Liver (tissue), 9 donors: ENCODE results near the gene ALKBH1. TPM values are rescaled to one million over a fixed set of nuclear protein-coding genes. Genes with fewer than 3 reads are reported as not detected.

Experiments
- DNase-seq: peaks from one replicate; pipeline ENCODE4 v3.0.0-alpha.2; 2017; ENCODE audit warnings: low spot score
- H3K27ac ChIP-seq, 2 donors: one replicate each; pipeline ENCODE4 v1.7.0; 2013; ENCODE audit warnings: inconsistent platforms in 2 of 2, low read length in 2 of 2, control low read depth in 1 of 2, low read depth in 1 of 2, mild to moderate bottlenecking in 1 of 2
- H3K27me3 ChIP-seq, 4 donors: one replicate each; pipeline versions ENCODE4 v1.6.1 to v1.7.0; 2013; ENCODE audit warnings: low read length in 3 of 4, inconsistent platforms in 1 of 4, mild to moderate bottlenecking in 1 of 4, moderate library complexity in 1 of 4; ENCODE audit not compliant: control insufficient read depth in 4 of 4, insufficient read depth in 4 of 4
- H3K36me3 ChIP-seq, 4 donors: one replicate each; pipeline versions ENCODE4 v1.6.1 to v1.7.0; 2013; ENCODE audit warnings: low read length in 3 of 4, mild to moderate bottlenecking in 3 of 4, low read depth in 1 of 4, moderate library complexity in 1 of 4; ENCODE audit not compliant: control insufficient read depth in 4 of 4, insufficient read depth in 3 of 4
- H3K4me1 ChIP-seq, 4 donors: one replicate each; pipeline versions ENCODE4 v1.6.1 to v1.7.0; 2013; ENCODE audit warnings: low read length in 3 of 4, mild to moderate bottlenecking in 3 of 4, moderate library complexity in 1 of 4; ENCODE audit not compliant: control insufficient read depth in 4 of 4, insufficient read depth in 4 of 4
- H3K4me3 ChIP-seq, 3 donors: one replicate each; pipeline versions ENCODE4 v1.6.1 to v1.7.0; 2013; ENCODE audit warnings: low read length in 3 of 3, control low read depth in 1 of 3, low read depth in 1 of 3, mild to moderate bottlenecking in 1 of 3
- H3K9ac ChIP-seq, 2 donors: one replicate each; pipeline ENCODE4 v1.7.0; 2013; ENCODE audit warnings: low read length in 2 of 2, mild to moderate bottlenecking in 2 of 2, moderate library complexity in 2 of 2, control low read depth in 1 of 2, low read depth in 1 of 2
- H3K9me3 ChIP-seq, 4 donors: one replicate each; pipeline versions ENCODE4 v1.6.1 to v1.7.0; 2013; ENCODE audit warnings: low read length in 3 of 4; ENCODE audit not compliant: control insufficient read depth in 4 of 4
- EGR1 ChIP-seq, 2 donors: IDR thresholded peaks; 2 replicates each; pipeline ENCODE4 v1.6.1; 2016 to 2018; ENCODE audit warnings: antibody characterized with exemption in 2 of 2, low read depth in 2 of 2
- FOXA1 ChIP-seq: IDR thresholded peaks from 2 replicates; pipeline ENCODE4 v1.6.1; 2016; ENCODE audit warnings: antibody characterized with exemption
- FOXA2 ChIP-seq: IDR thresholded peaks from 2 replicates; pipeline ENCODE4 v1.6.1; 2016; ENCODE audit warnings: antibody characterized with exemption
- GABPA ChIP-seq, 2 donors: IDR thresholded peaks in 1 of 2; conservative IDR thresholded peaks in 1 of 2; 2 replicates each; pipeline ENCODE4 v1.6.1; 2016; ENCODE audit warnings: antibody characterized with exemption in 2 of 2, mild to moderate bottlenecking in 1 of 2, moderate library complexity in 1 of 2
- HNF4A ChIP-seq, 2 donors: conservative IDR thresholded peaks; 2 replicates each; pipeline ENCODE4 v1.6.1; 2016; ENCODE audit warnings: antibody characterized with exemption in 2 of 2, mild to moderate bottlenecking in 2 of 2
- HNF4G ChIP-seq: IDR thresholded peaks from 2 replicates; pipeline ENCODE4 v1.6.1; 2016; ENCODE audit warnings: antibody characterized with exemption
- JUND ChIP-seq, 2 donors: IDR thresholded peaks; 2 replicates each; pipeline ENCODE4 v1.6.1; 2016; ENCODE audit warnings: antibody characterized with exemption in 2 of 2
- RAD21 ChIP-seq, 2 donors: IDR thresholded peaks; 2 replicates each; pipeline ENCODE4 v1.6.1; 2016; ENCODE audit warnings: antibody characterized with exemption in 2 of 2, mild to moderate bottlenecking in 2 of 2
- RXRA ChIP-seq, 2 donors: IDR thresholded peaks; 2 replicates each; pipeline ENCODE4 v1.6.1; 2017 to 2018; ENCODE audit warnings: antibody characterized with exemption in 2 of 2, mild to moderate bottlenecking in 1 of 2
- SP1 ChIP-seq: IDR thresholded peaks from 2 replicates; pipeline ENCODE4 v1.6.1; 2018; ENCODE audit warnings: antibody characterized with exemption, mild to moderate bottlenecking
- TAF1 ChIP-seq: conservative IDR thresholded peaks from 2 replicates; pipeline ENCODE4 v1.6.1; 2016; ENCODE audit warnings: antibody characterized with exemption, mild to moderate bottlenecking
- YY1 ChIP-seq: IDR thresholded peaks from 2 replicates; pipeline ENCODE4 v1.6.1; 2016; ENCODE audit warnings: antibody characterized with exemption, mild to moderate bottlenecking
- WGBS: extraction: QIAGEN DNeasy Blood & Tissue Kit; methylation state at CpG from one replicate; pipeline ENCODE4 v1.1.7; 2013; 5-methylcytosine and 5-hydroxymethylcytosine counted together
- polyA plus RNA-seq, 2 donors: library from polyadenylated mRNA; stranded (reverse) in 1 of 2; unstranded in 1 of 2; fragments of 200-250 nt in 1 of 2; fragments of >200 nt in 1 of 2; fragmentation: Nextera tagmentation in 1 of 2; extraction: Ambion mirVana in 1 of 2; gene quantifications; one replicate each; pipeline versions ENCODE4 v1.2.1 to v1.2.3, GENCODE V29; 2013 to 2015
- total RNA-seq, 2 donors: library from RNA; depleted of rRNA; stranded (reverse); fragments of >200 nt; gene quantifications; one replicate each; pipeline ENCODE4 v1.2.3, GENCODE V29; 2014
- TF ChIP-seq, protein P1 (sequence below): IDR thresholded peaks from 2 replicates; pipeline ENCODE4 v1.6.1; 2016; ENCODE audit warnings: antibody characterized with exemption
- TF ChIP-seq, protein P2 (sequence below): fragments of 150-350 bp; IDR thresholded peaks from 2 replicates; pipeline ENCODE4 v1.5.1; 2017; ENCODE audit warnings: improper control_type of control experiment, low read depth, low read length; ENCODE audit not compliant: missing input control
- TF ChIP-seq, protein P3 (sequence below): IDR thresholded peaks from 2 replicates; pipeline ENCODE4 v1.6.1; 2016; ENCODE audit warnings: antibody characterized with exemption, mild to moderate bottlenecking
- TF ChIP-seq, protein P4 (sequence below): IDR thresholded peaks from 2 replicates; pipeline ENCODE4 v1.6.1; 2016; ENCODE audit warnings: antibody characterized with exemption
- TF ChIP-seq, protein P5 (sequence below): IDR thresholded peaks from 2 replicates; pipeline ENCODE4 v1.6.1; 2016; ENCODE audit warnings: antibody characterized with exemption
- donor health status: healthy.
- donor health status: healthy.
- donor health status: healthy.
- donor health status: healthy.
- donor health status: healthy.

Gene ALKBH1
- total and polyA plus RNA-seq, 4 donors: 4.2 to 6.1 (median 5.0) TPM

DNA sequence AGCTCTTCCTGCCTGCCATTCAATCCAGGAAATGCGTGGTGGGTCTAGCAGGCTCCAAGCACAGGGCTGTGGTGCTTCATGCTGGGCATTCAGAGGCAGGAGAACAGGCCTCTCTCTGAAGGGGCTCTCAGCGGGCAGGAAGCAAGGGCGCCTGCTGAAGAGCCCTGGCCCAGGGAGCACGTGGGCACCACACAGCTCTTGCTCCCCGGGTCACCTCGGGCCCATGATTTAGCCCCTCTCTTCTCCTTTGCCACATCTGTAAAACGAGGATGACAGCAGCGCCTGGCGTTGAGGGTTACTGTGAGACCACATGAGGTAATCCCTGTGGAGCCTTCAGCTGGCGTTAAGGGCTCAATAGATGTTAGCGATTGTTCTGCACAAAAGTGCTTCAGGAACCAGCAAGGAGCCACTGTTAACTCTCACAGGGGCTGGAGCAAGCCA, 53.8 kb downstream of the ALKBH1 start:
- no peak for DNase-seq
- Histone ChIP-seq H3K36me3 (no peaks in the 10 kb centered on the region), H3K27ac (no peak overlapping the region), H3K9me3 (no peaks in the 10 kb centered on the region), H3K9ac (no peak overlapping the region), H3K4me1 (peaks cover 0 to 8% (median 2%) of the 10 kb centered on the region in 4 donors), H3K4me3 (no peak overlapping the region), H3K27me3 (no peaks in the 10 kb centered on the region)
- no peak for TF ChIP-seq SP1
- TF ChIP-seq EGR1 (IDR thresholded peaks at IDR 0.05; ENCODE audit: low read depth in 2 of 2): no peak
- TF ChIP-seq JUND (IDR thresholded peaks at IDR 0.05): no peak
- no peak for TF ChIP-seq YY1
- TF ChIP-seq, protein P1, sequence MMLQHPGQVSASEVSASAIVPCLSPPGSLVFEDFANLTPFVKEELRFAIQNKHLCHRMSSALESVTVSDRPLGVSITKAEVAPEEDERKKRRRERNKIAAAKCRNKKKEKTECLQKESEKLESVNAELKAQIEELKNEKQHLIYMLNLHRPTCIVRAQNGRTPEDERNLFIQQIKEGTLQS: no peak
- no peak for TF ChIP-seq HNF4G
- no peak for TF ChIP-seq GABPA (IDR thresholded peaks at IDR 0.05 in 1 of 2, conservative IDR thresholded peaks at IDR 0.05 in 1 of 2)
- TF ChIP-seq, protein P2, sequence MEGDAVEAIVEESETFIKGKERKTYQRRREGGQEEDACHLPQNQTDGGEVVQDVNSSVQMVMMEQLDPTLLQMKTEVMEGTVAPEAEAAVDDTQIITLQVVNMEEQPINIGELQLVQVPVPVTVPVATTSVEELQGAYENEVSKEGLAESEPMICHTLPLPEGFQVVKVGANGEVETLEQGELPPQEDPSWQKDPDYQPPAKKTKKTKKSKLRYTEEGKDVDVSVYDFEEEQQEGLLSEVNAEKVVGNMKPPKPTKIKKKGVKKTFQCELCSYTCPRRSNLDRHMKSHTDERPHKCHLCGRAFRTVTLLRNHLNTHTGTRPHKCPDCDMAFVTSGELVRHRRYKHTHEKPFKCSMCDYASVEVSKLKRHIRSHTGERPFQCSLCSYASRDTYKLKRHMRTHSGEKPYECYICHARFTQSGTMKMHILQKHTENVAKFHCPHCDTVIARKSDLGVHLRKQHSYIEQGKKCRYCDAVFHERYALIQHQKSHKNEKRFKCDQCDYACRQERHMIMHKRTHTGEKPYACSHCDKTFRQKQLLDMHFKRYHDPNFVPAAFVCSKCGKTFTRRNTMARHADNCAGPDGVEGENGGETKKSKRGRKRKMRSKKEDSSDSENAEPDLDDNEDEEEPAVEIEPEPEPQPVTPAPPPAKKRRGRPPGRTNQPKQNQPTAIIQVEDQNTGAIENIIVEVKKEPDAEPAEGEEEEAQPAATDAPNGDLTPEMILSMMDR: no peak
- TF ChIP-seq, protein P3, sequence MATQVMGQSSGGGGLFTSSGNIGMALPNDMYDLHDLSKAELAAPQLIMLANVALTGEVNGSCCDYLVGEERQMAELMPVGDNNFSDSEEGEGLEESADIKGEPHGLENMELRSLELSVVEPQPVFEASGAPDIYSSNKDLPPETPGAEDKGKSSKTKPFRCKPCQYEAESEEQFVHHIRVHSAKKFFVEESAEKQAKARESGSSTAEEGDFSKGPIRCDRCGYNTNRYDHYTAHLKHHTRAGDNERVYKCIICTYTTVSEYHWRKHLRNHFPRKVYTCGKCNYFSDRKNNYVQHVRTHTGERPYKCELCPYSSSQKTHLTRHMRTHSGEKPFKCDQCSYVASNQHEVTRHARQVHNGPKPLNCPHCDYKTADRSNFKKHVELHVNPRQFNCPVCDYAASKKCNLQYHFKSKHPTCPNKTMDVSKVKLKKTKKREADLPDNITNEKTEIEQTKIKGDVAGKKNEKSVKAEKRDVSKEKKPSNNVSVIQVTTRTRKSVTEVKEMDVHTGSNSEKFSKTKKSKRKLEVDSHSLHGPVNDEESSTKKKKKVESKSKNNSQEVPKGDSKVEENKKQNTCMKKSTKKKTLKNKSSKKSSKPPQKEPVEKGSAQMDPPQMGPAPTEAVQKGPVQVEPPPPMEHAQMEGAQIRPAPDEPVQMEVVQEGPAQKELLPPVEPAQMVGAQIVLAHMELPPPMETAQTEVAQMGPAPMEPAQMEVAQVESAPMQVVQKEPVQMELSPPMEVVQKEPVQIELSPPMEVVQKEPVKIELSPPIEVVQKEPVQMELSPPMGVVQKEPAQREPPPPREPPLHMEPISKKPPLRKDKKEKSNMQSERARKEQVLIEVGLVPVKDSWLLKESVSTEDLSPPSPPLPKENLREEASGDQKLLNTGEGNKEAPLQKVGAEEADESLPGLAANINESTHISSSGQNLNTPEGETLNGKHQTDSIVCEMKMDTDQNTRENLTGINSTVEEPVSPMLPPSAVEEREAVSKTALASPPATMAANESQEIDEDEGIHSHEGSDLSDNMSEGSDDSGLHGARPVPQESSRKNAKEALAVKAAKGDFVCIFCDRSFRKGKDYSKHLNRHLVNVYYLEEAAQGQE: no peak
- no peak for TF ChIP-seq RAD21 (IDR thresholded peaks at IDR 0.05)
- WGBS: 71% methylated on average over 11 of the region's 11 CpGs

DNA sequence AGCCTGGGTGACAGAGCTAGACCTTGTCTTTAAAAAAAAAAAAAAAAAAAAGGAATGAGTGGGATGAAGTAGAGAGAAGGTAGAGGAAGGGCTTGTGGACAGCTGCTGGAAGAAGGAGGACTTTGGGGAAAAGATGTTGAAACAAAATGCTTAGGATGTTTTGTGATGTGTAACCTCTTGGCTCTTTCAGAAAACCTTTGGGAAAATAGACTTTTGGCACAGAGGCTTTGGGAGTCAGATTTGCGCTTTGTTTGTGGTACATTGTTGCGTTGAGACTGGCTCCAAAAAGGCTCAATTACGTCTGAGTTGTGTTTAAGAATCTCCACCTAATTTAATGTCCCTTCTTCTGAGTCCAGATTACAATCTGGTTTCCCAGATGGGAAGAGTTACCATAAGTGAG, 58.5 kb downstream of the ALKBH1 start:
- 93% methylated on average over 3 of the region's 3 CpGs for WGBS
- Histone ChIP-seq H3K27me3 (no peaks in the 10 kb centered on the region), H3K4me1 (peaks cover 0 to 4% (median 0%) of the 10 kb centered on the region in 4 donors), H3K36me3 (no peaks in the 10 kb centered on the region), H3K27ac (no peak overlapping the region), H3K4me3 (no peak overlapping the region), H3K9ac (no peak overlapping the region), H3K9me3 (peaks cover 0 to 1% (median 0%) of the 10 kb centered on the region in 4 donors)
- DNase-seq: no peak
- TF ChIP-seq RXRA (IDR thresholded peaks at IDR 0.05) (no peak), JUND (IDR thresholded peaks at IDR 0.05) (no peak), GABPA (IDR thresholded peaks at IDR 0.05 in 1 of 2, conservative IDR thresholded peaks at IDR 0.05 in 1 of 2) (no peak), FOXA2 (no peak), HNF4A (conservative IDR thresholded peaks at IDR 0.05) (no peak), TAF1 (no peak), YY1 (no peak), SP1 (no peak), FOXA1 (no peak), EGR1 (IDR thresholded peaks at IDR 0.05; ENCODE audit: low read depth in 2 of 2) (no peak), RAD21 (IDR thresholded peaks at IDR 0.05) (no peak)
- TF ChIP-seq, protein P3: no peak
- TF ChIP-seq, protein P4, sequence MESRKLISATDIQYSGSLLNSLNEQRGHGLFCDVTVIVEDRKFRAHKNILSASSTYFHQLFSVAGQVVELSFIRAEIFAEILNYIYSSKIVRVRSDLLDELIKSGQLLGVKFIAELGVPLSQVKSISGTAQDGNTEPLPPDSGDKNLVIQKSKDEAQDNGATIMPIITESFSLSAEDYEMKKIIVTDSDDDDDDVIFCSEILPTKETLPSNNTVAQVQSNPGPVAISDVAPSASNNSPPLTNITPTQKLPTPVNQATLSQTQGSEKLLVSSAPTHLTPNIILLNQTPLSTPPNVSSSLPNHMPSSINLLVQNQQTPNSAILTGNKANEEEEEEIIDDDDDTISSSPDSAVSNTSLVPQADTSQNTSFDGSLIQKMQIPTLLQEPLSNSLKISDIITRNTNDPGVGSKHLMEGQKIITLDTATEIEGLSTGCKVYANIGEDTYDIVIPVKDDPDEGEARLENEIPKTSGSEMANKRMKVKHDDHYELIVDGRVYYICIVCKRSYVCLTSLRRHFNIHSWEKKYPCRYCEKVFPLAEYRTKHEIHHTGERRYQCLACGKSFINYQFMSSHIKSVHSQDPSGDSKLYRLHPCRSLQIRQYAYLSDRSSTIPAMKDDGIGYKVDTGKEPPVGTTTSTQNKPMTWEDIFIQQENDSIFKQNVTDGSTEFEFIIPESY: no peak
- TF ChIP-seq, protein P1: no peak
- TF ChIP-seq, protein P5, sequence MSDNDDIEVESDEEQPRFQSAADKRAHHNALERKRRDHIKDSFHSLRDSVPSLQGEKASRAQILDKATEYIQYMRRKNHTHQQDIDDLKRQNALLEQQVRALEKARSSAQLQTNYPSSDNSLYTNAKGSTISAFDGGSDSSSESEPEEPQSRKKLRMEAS: no peak
